Smooth muscle cell (in vitro differentiated cells): ENCODE measurements around the gene GARIN5B. TPM values are rescaled to one million over a fixed set of nuclear protein-coding genes. Genes with fewer than 3 reads are reported as not detected.
"Not testable (repeated sequence)": the region's sequence is repeated elsewhere in the genome, so short reads cannot be mapped to it uniquely, and the experiment has no call there.

Experiments
- DNase-seq: peaks from one replicate; lab custom pipeline; 2025; ENCODE audit not compliant: unreplicated experiment; lab: John Stamatoyannopoulos, UW
- H2AFZ ChIP-seq: fragments of 200-600 bp; sonication (generic); 2 replicates; pipeline ENCODE4 v1.6.0; 2016; ENCODE audit warnings: antibody characterized with exemption, low read depth, mild to moderate bottlenecking
- H3F3A ChIP-seq: fragments of 200-600 bp; sonication (generic); 2 replicates; pipeline ENCODE4 v1.6.0; 2017; ENCODE audit warnings: antibody characterized with exemption, low read depth
- H3K27ac ChIP-seq: fragments of 200-600 bp; sonication (generic); 2 replicates; pipeline ENCODE4 v1.5.1; 2016; ENCODE audit warnings: low read depth, mild to moderate bottlenecking
- H3K27me3 ChIP-seq: fragments of 200-600 bp; sonication (generic); 2 replicates; pipeline ENCODE4 v1.6.1; 2016; ENCODE audit warnings: low read depth, mild to moderate bottlenecking
- H3K36me3 ChIP-seq: fragments of 200-600 bp; sonication (generic); 2 replicates; pipeline ENCODE4 v1.5.1; 2016; ENCODE audit warnings: low read depth
- H3K4me1 ChIP-seq: fragments of 200-600 bp; sonication (generic); 2 replicates; pipeline ENCODE4 v1.5.1; 2016; ENCODE audit warnings: low read depth
- H3K4me2 ChIP-seq: fragments of 200-600 bp; sonication (generic); 2 replicates; pipeline ENCODE4 v1.6.0; 2016; ENCODE audit warnings: mild to moderate bottlenecking
- H3K4me3 ChIP-seq: fragments of 200-600 bp; sonication (generic); 2 replicates; pipeline ENCODE4 v1.5.1; 2016; ENCODE audit warnings: mild to moderate bottlenecking
- H3K79me2 ChIP-seq: fragments of 200-600 bp; sonication (generic); 2 replicates; pipeline ENCODE4 v1.6.0; 2016; ENCODE audit warnings: low read depth, mild to moderate bottlenecking
- H3K9ac ChIP-seq: fragments of 200-600 bp; sonication (generic); 2 replicates; pipeline ENCODE4 v1.6.0; 2016; ENCODE audit warnings: low read depth
- H3K9me3 ChIP-seq: fragments of 200-600 bp; sonication (generic); replicated peaks from 2 replicates; pipeline ENCODE4 v1.5.1; 2016; ENCODE audit warnings: low read depth
- H4K20me1 ChIP-seq: fragments of 200-600 bp; sonication (generic); 2 replicates; pipeline ENCODE4 v1.6.0; 2016; ENCODE audit warnings: low read depth
- CTCF ChIP-seq: fragments of 200-600 bp; sonication (generic); IDR thresholded peaks from 2 replicates; pipeline ENCODE4 v1.5.1; 2017; ENCODE audit warnings: borderline replicate concordance, mild to moderate bottlenecking, antibody characterized with exemption; ENCODE audit not compliant: insufficient read depth, poor library complexity, severe bottlenecking
- WGBS: methylation state at CpG from one replicate; pipeline ENCODE4 v1.1.7; 2016; ENCODE audit warnings: low lambda C conversion rate; 5-methylcytosine and 5-hydroxymethylcytosine counted together
- polyA plus RNA-seq: library from polyadenylated mRNA; unstranded; fragments of >200 nt; fragmentation: Nextera tagmentation; extraction: Ambion mirVana; gene quantifications from 2 replicates; pipeline ENCODE4 v1.2.1, GENCODE V29; 2016
- total RNA-seq: library from RNA; depleted of rRNA; stranded (reverse); fragments of >200 nt; gene quantifications from 2 replicates; pipeline ENCODE4 v1.2.3, GENCODE V29; 2014

GARIN5B gene
- total and polyA plus RNA-seq, 2 experiments from 2014 or later: 0.07 TPM; not detected in 1

GRCh38 chr19:55407800-55408532, 44.9 kb upstream of the GARIN5B start:
- Histone ChIP-seq H3K36me3 (no peaks in the 10 kb centered on the region), H3K4me1 (peaks cover 14% of the 10 kb centered on the region), H3K9ac (peak overlapping the region; percentile 92), H3K9me3 (no peaks in the 10 kb centered on the region), H3K4me2 (peak overlapping the region; percentile 96), H4K20me1 (peaks cover 37% of the 10 kb centered on the region), H3K27ac (peak overlapping the region; percentile 99), H3K27me3 (no peaks in the 10 kb centered on the region), H3K4me3 (peak overlapping the region; percentile 78), H2AFZ (peak overlapping the region; percentile 69), H3F3A (peaks cover 5% of the 10 kb centered on the region), H3K79me2 (peaks cover 37% of the 10 kb centered on the region)
- TF ChIP-seq CTCF: no peak
- WGBS: 1% methylated on average over 53 of the region's 72 CpGs
- DNase-seq: peak; percentile 99

GRCh38 chr19:55407550-55407799, 44.4 kb upstream of the GARIN5B start, which contains the start of gene UBE2S:
UBE2S (minus strand) TSS chr19:55407788; CDS start chr19:55407589, 199 bp downstream.
- not testable (repeated sequence) for DNase-seq, H3K9me3 ChIP-seq, H3K36me3 ChIP-seq, H3F3A ChIP-seq, H3K27me3 ChIP-seq
- Histone ChIP-seq H2AFZ (peak within 1 kb of the TSS; percentile 69), H3K4me1 (peaks cover 14% of the 10 kb centered on the region), H4K20me1 (peaks cover 42% of the 10 kb centered on the region), H3K79me2 (peaks cover 37% of the 10 kb centered on the region), H3K4me2 (peak within 1 kb of the TSS; percentile 96), H3K9ac (peak within 1 kb of the TSS; percentile 92), H3K27ac (peak within 1 kb of the TSS; percentile 99), H3K4me3 (peak within 1 kb of the TSS; percentile 78)
- WGBS: 0% methylated on average over 13 of the region's 36 CpGs

GRCh38 chr19:55406826-55407549, 43.9 kb upstream of the GARIN5B start:
- WGBS: 11% methylated on average over 33 of the region's 35 CpGs
- peaks cover 14% of the 10 kb centered on the region for H3F3A ChIP-seq
- DNase-seq: no peak

More at GRCh38 chr19:55406826-55407549, 43.9 kb upstream of the GARIN5B start:
- Histone ChIP-seq H3K27me3 (no peaks in the 10 kb centered on the region), H3K4me2 (peak overlapping the region; percentile 96), H4K20me1 (peaks cover 47% of the 10 kb centered on the region), H3K4me3 (peak overlapping the region; percentile 78), H3K9me3 (no peaks in the 10 kb centered on the region), H3K9ac (peak overlapping the region; percentile 92), H3K36me3 (no peaks in the 10 kb centered on the region), H3K79me2 (peaks cover 37% of the 10 kb centered on the region), H2AFZ (no peak overlapping the region), H3K27ac (peak overlapping the region; percentile 99), H3K4me1 (peaks cover 14% of the 10 kb centered on the region)
- TF ChIP-seq CTCF: no peak
